ENCODE results near the gene ENTPD2. TPM values are rescaled to one million over a fixed set of nuclear protein-coding genes. Genes with fewer than 3 reads are reported as not detected.
A peak's percentile ranks its signal among the peaks of the same experiment; 100 is the strongest.

ENTPD2 gene
- total RNA-seq, 1 experiment from 2014 or later: 32.5 TPM

GRCh38 chr9:137084526-137084925 is 30.7 kb upstream of the ENTPD2 start (continued):
- no peak for TF ChIP-seq ZBTB33 (IDR thresholded peaks at IDR 0.05; ENCODE audit: extremely low read depth, insufficient replicate concordance, low read length)

GRCh38 chr9:137083394-137084004 is 29.6 kb upstream of the ENTPD2 start:
- H4K20me1 ChIP-seq (ENCODE audit: insufficient read depth): no peaks in the 10 kb centered on the region
- POLR2A ChIA-PET: interaction anchor here (4.8 kb wide), 1 partner anchor 14 kb away, joined by 43 read pairs; the partner anchor contains the start of gene SAPCD2
- TF ChIP-seq POLR2AphosphoS5 (IDR thresholded peaks at IDR 0.05; ENCODE audit: low read depth, low read length) (peak; percentile 63; the same call in 1 of the 2 replicates), ZBTB33 (IDR thresholded peaks at IDR 0.05; ENCODE audit: extremely low read depth, insufficient replicate concordance, low read length) (peak; percentile 77), TCF7L2 (IDR thresholded peaks at IDR 0.05; ENCODE audit: borderline replicate concordance, extremely low read depth, insufficient read depth, insufficient read length) (peak; percentile 99), ZFX (IDR thresholded peaks at IDR 0.05) (no peak), YY1 (IDR thresholded peaks at IDR 0.05; ENCODE audit: extremely low read depth, insufficient replicate concordance, low read depth, low read length) (peak; percentile 68)
- peaks cover 38 to 63% of the 10 kb centered on the region in 2 experiments for H3K4me1 ChIP-seq (ENCODE audit: control insufficient read depth in 1 of 2, insufficient read depth in 2 of 2, low read length in 2 of 2)
- H3K9me2 ChIP-seq (ENCODE audit: insufficient read depth): no peaks in the 10 kb centered on the region
- no peaks in the 10 kb centered on the region for H3K9me3 ChIP-seq (ENCODE audit: control insufficient read depth in 1 of 2, insufficient read depth in 1 of 2, low read depth in 1 of 2, low read length in 2 of 2)
- intact Hi-C loops (cut with micrococcal nuclease): no loop called here
- BruUV-seq (replicated peaks): no TSS peak
- H2AFZ ChIP-seq (ENCODE audit: low read depth, low read length, poor library complexity, severe bottlenecking): no peak overlapping the region
- H3K27me3 ChIP-seq (ENCODE audit: insufficient read depth, low read length): no peaks in the 10 kb centered on the region
- CTCF ChIA-PET: interaction anchor here (1.6 to 4.8 kb wide), 3 partner anchors 14 to 37 kb away, joined by 3 to 49 read pairs (median 9); partner anchors contain the start of genes NPDC1 and SAPCD2
- H3K36me3 ChIP-seq (ENCODE audit: control insufficient read depth in 1 of 2, insufficient read depth in 2 of 2, low read length in 2 of 2): peaks cover 0 to 5% of the 10 kb centered on the region in 2 experiments; a peak in 1 of 4 replicates
- ATAC-seq (peak; percentile 49), DNase-seq (ENCODE audit: low read depth, low spot score) (peak; percentile 94)
- peak overlapping the region; percentile 50 for H3K9ac ChIP-seq (ENCODE audit: low read length)
- peak overlapping the region; percentile 98 for H3K27ac ChIP-seq (ENCODE audit: low read depth, low read length)
- H3K4me3 ChIP-seq (replicated peaks in 1 of 2; ENCODE audit: low read depth in 1 of 2, low read length in 2 of 2): peak overlapping the region in 1 of 2 experiments; percentile 23; a peak in 3 of 4 replicates
- H3K4me2 ChIP-seq (ENCODE audit: low read length): peak overlapping the region; percentile 98
- RAD21 ChIA-PET (ENCODE audit: low non-redundant PET in 1 of 2, low total read pairs in 2 of 2, uncharacterized antibody in 2 of 2, unreplicated experiment in 2 of 2): interaction anchor here in 1 of 2 experiments (0.6 kb wide), 1 partner anchor 11 kb away, joined by 4 read pairs; no protein-coding TSS in a partner anchor
- H3K79me2 ChIP-seq (ENCODE audit: insufficient read depth, low read length): peaks cover 14% of the 10 kb centered on the region; the same call in 1 of the 2 replicates

Measured in HCT116 (cell line).